GM21723 (cell line): ENCODE data around the gene FHL2.

Experiments used
- ATAC-seq: cut with Tn5 transposase; IDR thresholded peaks from one replicate; pipeline ENCODE4 v1.9.1; 2021; ENCODE audit warnings: mild to moderate bottlenecking, moderate library complexity; ENCODE audit not compliant: unreplicated experiment

Gene FHL2, protein sequence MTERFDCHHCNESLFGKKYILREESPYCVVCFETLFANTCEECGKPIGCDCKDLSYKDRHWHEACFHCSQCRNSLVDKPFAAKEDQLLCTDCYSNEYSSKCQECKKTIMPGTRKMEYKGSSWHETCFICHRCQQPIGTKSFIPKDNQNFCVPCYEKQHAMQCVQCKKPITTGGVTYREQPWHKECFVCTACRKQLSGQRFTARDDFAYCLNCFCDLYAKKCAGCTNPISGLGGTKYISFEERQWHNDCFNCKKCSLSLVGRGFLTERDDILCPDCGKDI

DNA sequence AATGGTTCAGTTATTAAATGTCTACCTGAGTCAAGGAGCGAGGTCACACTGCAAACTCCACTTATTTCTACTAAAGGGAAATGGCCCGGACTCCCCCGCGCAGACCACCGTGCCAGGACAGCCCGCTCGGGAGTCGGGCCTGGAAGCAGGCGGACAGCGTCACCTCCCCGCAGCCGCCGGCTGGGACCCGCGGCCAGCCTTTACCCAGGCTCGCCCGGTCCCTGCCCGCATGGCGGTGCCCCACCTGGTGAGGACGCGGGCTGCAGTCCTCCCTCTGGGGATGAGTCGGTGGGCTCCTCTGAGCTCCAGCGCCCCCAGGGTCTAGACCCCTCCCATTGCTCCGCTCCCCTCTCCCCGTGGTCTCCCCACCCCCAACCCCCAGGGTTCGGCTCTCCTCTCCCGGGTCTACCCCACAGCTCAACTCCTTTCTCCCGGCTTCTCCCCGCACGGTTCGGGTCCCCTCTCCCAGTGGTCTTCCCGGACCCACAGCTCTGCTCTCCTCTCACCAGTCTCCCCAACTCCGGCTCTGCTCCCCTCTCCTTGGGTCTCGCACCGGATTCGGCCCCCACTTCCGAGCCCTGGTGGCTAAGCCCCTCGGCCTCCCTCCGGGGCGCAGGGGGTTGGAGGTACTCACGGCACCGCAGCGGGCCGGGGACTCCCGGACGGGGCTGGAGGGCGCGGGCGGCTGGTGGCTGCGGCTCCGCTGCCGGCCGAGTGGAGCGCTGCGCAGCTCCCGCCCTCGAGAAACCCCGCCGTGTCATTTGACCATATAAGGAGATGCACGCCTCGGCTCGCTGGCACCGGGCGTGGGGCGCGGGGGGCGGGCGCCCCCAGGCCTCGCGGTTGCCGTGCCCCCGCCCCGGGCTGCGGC lies at the start of gene FHL2:
TSS of gene FHL2 (minus strand) at position 716 of the 871 bp plus-strand sequence. CDS start 12,535 bp downstream, outside the sequence.
- peak; percentile 98 for ATAC-seq

DNA sequence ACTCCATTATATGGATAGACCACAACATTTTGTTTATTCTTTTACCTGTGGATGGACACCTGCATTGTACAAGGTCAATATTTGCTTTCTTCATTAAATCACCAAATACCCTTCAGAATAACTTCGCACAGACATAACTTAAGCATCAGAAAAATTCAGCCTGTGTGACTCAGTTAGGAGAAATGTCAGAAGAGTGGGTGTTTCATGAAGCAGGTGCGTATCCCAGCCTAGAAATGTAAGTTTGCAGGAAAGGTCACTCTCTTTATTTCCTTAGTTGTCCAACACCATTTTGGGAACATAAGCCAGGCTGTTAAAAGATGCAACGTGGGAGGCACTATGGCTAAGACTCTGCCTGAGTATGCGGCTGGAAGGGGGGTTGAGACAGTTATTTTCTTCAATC lies 48.6 kb upstream of the FHL2 start:
- ATAC-seq = no peak

DNA sequence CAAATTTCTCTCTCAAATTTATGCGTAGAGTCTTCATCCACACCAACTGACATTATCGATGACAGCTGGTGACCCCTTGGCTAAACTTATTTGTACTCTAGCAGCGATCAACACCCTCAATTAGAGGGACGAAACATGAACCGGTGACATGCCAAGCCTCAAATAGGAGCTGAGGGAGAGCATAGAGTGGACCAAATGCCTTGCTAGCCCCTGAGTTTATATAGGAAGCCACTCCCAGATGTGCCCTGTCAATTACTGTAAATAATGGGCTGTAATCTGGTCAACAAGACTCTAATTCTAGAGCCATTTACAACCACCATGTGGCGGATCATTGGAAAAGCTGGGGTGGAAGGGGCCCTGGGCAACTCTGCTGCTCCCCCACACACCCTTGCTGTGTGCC lies 47.6 kb upstream of the FHL2 start:
- ATAC-seq = no peak

DNA sequence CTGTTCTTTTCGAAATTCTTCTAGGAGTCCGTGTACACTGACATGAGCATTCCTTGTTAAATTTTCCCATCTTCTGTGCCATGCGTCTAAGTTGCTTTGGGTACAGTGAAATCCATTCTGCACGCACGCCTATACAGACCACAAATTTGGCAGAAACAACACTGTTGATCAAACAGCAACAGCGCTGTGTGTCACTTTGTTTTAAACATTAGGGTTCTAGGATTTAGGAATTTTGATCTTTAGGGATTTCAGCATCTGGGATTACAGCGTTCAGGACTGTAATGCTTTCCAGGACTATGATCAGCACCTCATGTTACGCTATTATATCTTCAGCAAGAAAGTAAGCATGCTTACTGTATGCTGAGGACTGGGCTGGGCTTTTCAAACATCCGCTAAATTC lies 47.1 kb upstream of the FHL2 start:
- no peak for ATAC-seq

DNA sequence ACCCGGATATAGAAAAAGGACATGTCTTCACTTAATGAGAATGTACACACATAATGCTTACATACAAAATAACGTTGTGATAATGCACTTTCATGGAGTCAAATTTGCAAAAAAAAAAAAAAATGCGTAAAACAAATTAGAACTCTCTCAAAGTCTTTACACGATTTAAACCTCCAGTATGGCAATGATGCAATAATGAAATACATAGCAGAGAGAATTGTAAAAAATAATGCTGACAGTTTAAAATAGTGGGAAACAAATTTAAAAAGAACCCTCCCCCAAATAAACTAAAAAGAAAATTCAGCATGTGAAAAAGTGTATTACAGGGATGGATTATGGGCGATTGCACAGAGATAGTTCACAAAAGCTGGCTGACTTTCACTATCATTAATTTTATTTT lies 46.6 kb upstream of the FHL2 start:
- ATAC-seq = no peak

DNA sequence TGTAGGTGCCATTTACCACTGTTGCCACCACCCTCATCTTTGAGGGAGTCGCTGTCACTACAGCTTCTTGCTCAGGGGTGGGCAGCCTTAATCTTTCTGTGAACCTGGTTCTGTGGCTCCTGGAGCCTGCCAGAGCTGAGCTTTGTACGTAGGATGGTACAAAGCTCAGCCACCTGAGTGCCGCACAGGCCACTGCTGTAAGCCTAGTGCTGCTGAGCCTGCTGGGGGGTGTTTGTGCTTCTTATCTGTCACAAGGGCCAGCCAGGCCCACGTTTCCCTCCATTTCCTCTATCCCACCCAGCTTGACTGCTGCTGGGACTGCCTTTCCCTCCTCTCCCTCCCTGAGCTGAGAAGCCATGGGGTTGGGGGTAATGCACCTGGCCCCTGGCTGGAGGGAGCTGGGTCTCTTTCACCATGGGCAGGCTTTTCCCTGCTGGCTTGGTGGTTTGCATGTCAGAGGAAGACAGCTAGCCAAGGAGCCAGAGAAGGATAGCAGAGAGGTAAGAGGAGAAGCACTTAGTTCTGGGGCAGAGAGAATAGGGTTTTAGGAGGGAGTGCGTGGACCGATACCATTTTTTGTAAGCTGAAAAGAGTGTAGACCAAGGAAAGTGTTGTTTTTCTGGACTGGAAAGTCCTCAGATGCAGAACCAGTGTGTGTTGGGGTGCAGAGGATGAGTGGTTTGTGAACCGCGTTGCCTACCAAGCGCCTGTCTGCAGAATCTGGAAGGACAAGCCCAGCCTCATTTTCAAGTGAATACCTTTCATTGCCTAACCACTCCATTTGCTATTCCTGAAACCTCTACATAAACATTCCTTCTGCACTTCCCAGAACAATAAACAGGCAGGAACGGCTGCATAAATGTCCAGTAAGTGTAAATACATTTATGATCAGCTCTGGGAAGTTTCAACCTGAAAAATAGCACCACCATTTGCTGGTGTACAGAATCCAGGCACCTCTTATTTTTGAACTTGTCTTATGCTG lies 45.1 kb upstream of the FHL2 start:
- no peak for ATAC-seq

DNA sequence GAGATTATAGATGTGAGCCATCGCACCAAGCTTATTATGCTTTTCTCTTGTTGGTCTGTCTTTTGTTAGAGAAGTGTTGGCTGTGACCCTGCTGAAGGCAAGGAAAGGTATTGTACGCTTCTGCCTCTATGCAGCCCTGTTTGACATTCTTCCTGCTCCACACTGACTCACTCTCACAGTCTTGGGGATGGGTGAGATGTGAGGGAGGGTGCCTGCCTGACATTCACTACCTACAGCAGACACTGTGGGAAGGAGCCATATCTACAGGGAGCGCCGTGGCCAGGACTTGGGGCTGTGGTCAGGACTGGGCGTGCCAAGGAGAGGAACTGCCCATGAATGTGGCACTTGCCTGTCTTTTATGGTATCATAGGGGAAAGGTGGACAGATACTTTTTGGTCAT lies 43.9 kb upstream of the FHL2 start:
- ATAC-seq = no peak

DNA sequence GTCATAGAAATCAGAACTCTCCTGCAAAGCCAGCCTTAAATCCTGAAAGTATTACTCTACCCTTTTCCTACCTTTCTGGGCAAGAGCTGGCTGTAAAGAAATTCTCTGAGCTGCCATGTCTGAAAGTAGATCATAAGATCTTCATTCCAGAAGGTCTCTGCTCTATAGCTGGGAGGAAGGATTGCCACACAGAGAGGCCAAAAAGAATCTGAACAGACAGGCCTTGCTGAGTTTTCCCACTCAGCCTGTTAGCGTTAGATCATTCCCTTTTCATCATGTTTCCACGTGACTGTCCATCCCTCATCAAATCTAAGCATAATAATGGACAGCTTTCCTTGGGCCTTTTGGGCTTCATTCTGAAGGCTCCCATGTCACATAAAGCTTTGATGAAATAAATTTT lies 43.2 kb upstream of the FHL2 start:
- ATAC-seq = no peak

DNA sequence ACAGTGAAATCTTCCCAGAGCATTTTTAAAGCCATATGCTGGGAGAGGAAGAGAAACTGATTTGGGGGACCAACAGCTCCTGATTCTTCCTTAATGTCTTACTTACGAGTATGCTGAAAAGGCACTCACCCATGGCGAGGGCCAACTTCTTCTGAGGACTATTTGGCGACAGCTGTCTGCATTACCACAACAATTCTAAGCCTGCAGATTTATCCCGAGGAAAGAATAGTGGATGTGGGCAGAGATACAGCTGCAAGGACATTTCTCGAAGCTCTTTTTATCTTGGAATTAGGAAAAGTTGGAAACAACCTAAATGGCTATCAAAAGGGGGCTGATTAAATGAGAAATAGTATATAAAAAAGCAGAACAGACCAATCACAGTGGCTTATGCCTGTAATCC lies 40.3 kb upstream of the FHL2 start:
- no peak for ATAC-seq

DNA sequence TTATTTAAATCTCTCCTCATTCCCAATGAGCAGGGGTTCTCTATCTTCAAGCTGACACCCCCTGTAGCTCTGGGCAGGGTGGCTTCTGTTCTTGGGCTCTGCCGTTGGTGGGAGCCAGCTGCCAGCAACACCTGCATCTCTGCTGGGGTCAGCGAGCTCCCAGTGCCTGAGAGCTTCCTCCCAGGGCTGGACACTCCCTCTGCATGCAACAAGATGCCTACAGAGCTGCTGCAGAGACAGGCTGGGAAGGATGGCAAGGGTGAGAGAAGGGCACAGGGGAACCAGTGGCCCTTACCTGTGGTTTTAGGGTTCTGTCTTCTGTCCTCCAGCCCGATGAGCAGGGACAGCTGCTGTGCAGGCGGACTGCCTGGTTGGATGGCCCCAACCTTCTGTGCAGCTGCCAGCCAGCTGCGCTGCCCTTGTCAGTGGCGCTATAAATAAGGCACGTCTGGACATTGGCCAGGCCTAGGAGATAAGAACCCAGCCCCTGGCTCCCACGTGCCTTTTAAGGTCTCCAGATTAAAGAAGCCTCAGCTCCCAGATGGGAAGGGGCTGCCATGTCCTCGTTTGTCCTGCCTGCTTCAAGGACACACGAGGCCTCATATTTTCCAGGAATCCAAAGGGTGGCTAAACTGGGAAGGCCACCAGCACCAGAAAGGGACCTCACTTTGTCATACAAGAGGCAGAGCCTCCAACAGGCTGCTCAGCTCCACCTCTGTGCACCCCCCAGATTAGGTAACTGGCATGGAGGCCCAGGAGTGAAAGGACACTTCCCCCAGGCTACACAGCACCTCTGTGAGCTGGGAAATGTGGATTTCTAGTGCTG lies 39.5 kb upstream of the FHL2 start:
- ATAC-seq = no peak

DNA sequence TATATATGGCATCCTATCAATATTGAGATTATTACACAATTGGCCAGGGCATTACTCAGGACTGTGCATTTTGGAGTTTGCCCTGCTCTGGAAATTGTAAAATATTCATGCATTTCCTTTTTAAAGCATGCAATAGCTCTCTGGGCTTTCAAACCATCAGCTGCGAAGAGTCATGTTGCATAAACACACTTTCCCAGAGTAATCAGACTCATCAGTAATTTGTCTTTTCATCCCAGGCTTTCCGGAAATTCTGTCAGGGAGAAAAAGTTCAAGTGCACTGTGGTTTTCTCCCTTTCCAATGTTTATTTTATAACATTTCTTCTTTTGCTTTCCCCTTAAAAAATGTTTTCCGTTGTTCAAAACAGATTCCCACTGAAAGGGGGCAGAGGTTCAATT lies 38.9 kb upstream of the FHL2 start:
- ATAC-seq = no peak

DNA sequence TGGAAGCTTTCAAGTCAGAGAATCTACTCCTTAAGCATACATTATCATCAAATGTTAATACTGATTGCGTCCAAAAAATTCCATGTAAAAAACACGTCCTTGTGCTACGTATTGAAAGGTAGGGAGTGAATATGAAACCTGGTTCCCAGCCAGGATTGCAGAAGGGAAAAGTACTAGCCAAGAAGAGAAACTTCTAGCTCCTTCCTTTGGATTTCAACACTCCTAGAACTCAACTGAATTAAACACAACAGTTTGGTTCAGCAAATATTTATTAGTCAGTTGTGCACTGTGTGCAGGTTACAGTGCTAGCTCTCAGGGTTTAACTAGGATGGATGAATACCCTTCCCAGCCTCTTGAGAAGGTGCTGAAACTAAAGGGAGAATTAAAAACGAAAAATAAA lies 33.9 kb upstream of the FHL2 start:
- ATAC-seq = no peak

DNA sequence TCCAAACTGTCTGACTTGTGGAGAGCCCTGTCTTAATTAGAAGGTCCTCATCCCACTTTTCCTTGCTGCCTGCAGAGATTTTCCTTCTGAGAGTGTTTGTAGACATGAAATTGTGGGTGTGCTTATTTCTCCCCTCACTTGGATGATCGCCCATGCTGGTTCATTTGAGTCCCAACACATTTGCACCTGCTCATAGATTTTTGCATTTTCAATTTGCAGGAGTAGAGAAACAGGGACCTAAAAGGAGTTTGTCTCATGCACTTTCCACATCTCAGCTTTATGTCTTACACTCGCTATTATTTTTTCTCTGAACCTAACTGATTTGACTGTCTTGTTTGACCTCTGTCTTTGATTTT lies 33.2 kb upstream of the FHL2 start:
- ATAC-seq = no peak

DNA sequence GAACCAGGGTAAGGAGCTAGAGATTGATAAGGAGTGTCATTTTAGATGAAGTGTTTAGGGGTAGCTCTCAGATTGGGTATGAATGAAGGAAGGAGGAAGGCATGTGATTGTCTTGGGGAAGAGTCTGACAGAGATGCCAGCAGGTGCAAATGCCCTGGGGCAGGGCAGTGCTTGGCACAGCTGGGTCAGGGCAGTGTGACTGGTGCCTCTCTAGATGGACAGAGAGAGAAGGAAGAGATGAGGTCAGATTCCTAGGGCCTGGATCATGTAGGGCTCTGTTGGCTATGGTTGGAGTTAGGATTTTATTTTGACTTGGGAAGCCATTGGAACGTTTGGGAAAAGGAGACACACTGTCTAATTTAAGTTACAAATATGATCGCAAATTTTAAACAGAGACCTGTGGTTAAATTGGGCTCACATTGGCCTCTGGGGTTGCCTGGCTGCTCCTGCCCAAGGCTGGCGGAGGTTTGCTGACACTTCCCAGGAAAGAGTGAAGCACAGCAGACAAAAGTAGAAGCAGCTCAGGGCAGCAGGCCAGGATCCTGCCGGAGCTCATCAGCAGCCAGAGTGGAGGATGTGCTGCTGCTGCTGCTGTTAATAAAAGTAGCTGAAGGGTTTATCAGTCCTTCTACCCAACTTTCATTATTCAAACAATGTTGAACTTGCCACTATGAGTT lies 32.7 kb upstream of the FHL2 start:
- ATAC-seq = no peak

DNA sequence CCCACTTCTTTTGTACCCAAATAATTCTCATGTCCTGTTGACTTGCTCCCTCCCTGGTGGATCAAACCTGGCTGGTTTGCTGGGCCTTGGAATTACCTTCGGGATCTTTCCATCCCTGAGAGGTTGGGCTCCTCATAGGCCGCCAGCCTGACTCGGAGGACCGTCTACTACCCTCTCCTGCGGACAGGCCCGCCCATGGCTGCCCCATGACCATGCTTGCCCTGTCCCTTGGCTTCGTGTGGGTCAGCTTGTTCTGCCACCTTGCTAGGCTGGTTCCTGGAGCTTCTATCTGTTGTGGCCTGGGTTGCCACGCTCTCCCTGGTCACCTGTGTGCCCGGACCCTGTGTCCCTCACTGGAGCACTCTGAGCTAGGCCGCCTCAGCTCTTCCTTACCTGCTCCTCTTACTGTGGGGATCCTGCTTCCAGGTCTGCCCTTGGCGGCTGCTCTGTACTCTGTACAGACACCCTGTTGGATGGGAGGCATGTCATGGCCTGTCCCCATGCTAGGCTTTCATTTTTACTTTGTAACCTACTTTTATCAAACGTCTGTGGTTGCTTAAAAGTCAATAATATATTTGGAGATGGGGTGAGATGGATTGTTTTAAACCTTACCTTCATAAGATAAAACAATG lies 29.7 kb upstream of the FHL2 start:
- ATAC-seq = no peak

DNA sequence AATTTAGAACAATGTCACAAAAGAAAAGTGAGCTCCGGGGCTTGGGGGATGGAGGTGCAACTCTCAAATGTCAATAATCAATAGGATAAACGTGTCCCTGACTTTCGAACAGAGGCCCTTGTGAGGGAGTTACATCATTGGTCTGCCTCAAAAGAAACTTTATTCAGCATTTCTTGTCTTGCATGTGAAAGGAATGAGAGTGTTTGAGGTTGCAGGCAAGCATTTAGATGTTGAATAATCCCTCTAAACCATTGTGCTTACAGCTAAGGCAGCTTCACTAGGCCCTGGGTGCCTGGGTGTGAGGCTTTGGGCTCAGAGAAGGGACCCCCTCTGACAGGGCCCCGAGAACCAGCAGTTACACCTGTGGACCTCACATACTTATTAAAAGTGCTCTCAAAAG lies 28.6 kb upstream of the FHL2 start:
- no peak for ATAC-seq

DNA sequence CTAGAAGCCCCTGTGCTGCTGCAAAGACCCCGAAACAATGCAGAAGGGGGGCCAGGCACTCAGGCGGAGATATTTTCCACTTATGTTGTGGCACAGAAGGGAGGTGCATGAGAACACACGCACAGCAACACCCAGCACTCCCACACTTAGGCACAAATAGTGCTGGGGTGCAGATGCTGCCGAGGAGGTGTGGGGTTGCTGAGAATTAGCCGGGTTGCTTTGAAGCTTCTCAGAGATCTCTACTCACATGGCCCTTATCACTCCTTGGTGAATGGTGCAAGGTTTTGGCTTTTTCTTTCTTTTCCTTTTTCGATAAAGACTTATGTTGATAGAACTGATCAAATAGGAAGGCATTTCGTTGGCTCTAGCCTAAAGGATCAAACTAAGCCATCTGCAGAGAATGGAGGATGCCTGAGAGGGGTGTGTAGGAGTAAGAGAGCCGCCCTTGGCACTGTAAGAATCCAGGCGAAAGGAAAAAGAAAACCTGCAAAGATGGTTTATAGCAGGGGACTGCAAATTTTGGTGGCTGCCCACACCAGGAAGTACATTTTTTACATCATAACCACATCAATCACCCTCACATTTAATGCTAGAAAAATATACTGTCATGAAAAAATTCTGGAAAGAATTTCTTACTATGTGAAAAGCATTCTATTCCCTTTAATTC lies 27.9 kb upstream of the FHL2 start:
- no peak for ATAC-seq

DNA sequence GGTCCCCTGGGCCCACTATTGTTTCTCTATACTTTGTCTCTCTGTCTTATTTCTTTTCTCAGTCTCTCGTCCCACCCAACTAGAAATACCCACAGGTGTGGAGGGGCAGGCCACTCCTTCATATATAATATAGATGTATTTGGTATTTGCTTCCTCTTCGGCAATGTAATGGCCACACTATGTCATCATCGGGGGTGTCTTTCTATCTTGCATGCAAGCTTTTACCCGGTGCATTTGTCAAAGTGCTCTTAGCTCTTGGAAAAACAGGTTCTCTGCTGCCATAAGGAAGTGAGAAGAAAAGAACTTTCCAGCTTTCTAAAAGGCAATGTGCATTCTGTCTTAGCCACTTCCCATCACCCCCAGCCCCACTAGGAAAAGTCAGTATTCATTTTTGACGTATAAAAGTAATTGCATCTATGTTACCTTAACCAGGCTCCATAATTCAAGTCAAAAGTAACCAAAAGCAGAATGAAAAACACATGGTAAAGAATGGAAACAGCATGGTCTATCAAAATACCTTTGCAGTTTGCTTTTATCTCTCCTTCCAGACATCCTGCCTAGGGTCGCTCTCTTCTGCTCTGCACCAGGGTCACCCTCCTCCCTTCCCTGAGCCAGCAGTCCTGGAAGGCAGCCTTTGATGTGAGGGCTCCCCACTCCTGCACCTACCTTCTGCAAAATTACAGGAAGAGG lies 27.2 kb upstream of the FHL2 start:
- ATAC-seq = no peak
